ENCODE results near the gene IFI44.

The IFI44 gene

DNA sequence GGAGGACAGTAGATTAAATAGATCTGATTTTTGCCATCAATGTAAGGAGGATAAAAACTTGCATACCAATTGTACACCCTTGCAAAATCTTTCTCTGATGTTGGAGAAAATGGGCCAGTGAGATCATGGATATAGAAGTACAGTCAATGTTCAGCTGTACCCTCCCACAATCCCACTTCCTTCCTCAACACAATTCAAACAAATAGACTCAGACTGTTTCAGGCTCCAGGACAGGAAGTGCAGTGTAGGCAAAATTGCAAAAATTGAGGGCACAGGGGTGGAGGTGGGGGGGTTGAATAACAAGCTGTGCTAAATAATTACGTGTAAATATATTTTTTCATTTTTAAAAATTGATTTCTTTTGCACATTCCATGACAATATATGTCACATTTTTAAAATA is 3.9 kb upstream of the IFI44 start:
- no peak overlapping the region for H3K4me3 ChIP-seq (replicated peaks; ENCODE audit: low read depth, low read length)
- DNase-seq (ENCODE audit: extremely low read depth, low read depth) = no peak

DNA sequence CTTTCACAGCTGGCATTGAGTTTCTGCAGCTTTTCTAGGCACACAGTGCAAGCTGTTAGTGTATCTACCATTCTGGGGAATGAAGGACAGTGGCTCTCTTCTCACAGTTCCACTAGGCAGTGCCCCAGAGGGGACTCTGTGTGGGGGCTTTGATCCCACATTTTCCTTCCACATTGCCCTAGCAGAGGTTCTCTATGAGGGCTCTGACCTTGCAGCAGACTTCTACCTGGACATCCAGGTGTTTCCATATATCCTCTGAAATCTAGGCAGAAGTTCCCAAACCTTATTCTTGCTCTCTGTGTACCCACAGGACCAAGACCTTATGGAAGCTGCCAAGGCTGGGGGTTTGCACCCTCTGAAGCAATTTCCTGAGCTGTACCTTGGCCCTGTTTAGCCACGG is 2.4 kb upstream of the IFI44 start:
- TF ChIP-seq, protein P1, sequence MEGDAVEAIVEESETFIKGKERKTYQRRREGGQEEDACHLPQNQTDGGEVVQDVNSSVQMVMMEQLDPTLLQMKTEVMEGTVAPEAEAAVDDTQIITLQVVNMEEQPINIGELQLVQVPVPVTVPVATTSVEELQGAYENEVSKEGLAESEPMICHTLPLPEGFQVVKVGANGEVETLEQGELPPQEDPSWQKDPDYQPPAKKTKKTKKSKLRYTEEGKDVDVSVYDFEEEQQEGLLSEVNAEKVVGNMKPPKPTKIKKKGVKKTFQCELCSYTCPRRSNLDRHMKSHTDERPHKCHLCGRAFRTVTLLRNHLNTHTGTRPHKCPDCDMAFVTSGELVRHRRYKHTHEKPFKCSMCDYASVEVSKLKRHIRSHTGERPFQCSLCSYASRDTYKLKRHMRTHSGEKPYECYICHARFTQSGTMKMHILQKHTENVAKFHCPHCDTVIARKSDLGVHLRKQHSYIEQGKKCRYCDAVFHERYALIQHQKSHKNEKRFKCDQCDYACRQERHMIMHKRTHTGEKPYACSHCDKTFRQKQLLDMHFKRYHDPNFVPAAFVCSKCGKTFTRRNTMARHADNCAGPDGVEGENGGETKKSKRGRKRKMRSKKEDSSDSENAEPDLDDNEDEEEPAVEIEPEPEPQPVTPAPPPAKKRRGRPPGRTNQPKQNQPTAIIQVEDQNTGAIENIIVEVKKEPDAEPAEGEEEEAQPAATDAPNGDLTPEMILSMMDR (IDR thresholded peaks at IDR 0.05; ENCODE audit: low read depth, low read length, missing control alignments) = no peak
- H3K4me3 ChIP-seq (replicated peaks; ENCODE audit: low read depth, low read length) = no peak overlapping the region
- DNase-seq (ENCODE audit: extremely low read depth, low read depth) = no peak

More for the DNA sequence above, 3.9 kb upstream of the IFI44 start:
- TF ChIP-seq, protein P1 (IDR thresholded peaks at IDR 0.05; ENCODE audit: low read depth, low read length, missing control alignments) = no peak

DNA sequence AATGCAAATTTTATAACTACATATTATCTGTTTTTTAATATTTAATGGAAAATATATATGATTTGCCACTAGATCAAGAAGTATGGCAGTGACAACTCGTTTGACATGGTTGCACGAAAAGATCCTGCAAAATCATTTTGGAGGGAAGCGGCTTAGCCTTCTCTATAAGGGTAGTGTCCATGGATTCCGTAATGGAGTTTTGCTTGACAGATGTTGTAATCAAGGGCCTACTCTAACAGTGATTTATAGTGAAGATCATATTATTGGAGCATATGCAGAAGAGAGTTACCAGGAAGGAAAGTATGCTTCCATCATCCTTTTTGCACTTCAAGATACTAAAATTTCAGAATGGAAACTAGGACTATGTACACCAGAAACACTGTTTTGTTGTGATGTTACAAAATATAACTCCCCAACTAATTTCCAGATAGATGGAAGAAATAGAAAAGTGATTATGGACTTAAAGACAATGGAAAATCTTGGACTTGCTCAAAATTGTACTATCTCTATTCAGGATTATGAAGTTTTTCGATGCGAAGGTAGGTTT is 556 bp downstream of the IFI44 start:
- no peak for DNase-seq (ENCODE audit: extremely low read depth, low read depth)
- TF ChIP-seq, protein P1 (IDR thresholded peaks at IDR 0.05; ENCODE audit: low read depth, low read length, missing control alignments) = no peak
- peak overlapping the region; percentile 30 for H3K4me3 ChIP-seq (replicated peaks; ENCODE audit: low read depth, low read length)

DNA sequence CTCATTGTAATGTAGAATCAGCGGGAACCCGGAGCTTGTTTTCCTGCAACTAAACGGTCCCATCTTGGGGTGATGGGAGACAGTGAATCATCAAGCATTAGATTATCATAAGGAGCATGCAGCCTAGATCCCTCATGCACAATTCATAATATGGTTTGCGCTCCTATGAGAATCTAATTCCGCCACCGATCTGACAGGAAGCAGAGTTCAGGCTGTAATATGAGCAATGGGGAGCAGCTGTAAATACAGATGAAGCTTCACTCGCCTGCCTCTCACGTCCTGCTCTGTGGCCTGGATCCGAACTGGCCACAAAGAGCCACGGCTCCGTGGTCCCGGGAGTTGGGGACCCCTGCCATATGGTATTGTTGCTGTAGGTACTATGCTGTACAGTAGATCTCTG is 1.6 kb downstream of the IFI44 start:
- DNase-seq (ENCODE audit: extremely low read depth, low read depth) = no peak
- H3K4me3 ChIP-seq (replicated peaks; ENCODE audit: low read depth, low read length) = no peak overlapping the region; the same call in 1 of the 2 replicates
- TF ChIP-seq, protein P1 (IDR thresholded peaks at IDR 0.05; ENCODE audit: low read depth, low read length, missing control alignments) = no peak

DNA sequence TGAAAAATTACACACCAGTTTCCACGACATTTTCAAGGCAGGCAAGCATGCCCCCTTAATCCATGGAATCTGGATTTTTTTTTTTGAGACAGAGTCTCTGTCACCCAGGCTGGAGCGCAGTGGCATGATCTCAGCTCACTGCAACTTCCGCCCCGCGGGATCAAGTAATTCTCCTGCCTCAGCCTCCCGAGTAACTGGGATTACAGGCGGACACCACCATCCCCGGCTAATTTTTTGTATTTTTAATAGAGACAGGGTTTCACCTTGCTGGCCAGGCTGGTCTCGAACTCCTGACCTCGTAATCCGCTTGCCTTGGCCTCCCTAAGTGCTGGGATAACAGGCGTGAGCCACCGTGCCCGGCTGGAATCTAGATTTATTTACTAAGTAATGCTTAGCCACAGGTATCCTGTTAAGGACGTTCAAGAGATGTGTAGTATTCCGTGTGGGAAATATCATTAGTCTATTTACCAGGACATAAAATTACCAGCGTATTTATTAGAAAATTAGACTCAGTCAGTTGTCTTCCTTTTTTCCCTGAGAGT is 2.5 kb downstream of the IFI44 start:
- H3K4me3 ChIP-seq (replicated peaks; ENCODE audit: low read depth, low read length) = no peak overlapping the region
- TF ChIP-seq, protein P1 (IDR thresholded peaks at IDR 0.05; ENCODE audit: low read depth, low read length, missing control alignments) = no peak

DNA sequence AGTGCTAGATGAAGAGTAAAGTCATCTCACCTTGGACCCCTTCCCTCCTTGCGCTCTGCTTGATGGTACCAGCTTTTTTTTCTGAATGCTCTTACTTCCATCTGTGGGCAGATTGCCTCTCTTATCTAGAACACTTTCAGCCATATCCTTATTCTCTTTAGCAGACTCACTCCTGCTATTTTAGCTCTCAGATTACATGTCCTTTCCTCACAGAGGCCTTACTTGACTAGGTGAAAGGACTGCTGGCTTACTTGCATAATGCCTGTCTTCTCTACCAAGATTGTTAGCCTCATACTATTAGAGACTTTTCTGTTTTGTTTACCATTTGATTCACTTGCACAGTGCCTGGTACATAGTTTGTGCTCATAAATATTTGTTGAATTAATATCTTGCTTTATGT is 9.3 kb downstream of the IFI44 start:
- no peak for DNase-seq (ENCODE audit: extremely low read depth, low read depth)
- TF ChIP-seq, protein P1 (IDR thresholded peaks at IDR 0.05; ENCODE audit: low read depth, low read length, missing control alignments) = no peak
- H3K4me3 ChIP-seq (replicated peaks; ENCODE audit: low read depth, low read length) = no peak overlapping the region

More for the DNA sequence above, 2.5 kb downstream of the IFI44 start:
- DNase-seq (ENCODE audit: extremely low read depth, low read depth) = no peak

DNA sequence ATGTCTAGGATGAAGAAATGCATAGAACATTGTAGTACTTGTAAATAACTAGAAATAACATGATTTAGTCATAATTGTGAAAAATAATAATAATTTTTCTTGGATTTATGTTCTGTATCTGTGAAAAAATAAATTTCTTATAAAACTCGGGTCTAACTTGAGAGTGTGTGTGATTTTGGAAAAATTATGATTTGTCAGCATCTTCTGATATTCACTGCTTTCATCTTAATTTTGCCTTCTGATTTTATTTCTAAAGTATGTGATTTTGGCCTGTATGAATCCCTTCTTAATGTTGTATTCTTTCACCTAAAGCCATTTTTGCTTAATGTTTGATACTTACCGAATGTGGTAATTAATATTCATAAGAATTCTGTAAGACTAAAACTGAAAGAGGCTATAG is 14.3 kb downstream of the IFI44 start:
- DNase-seq (ENCODE audit: extremely low read depth, low read depth) = no peak
- TF ChIP-seq, protein P1 (IDR thresholded peaks at IDR 0.05; ENCODE audit: low read depth, low read length, missing control alignments) = no peak
- no peak overlapping the region for H3K4me3 ChIP-seq (replicated peaks; ENCODE audit: low read depth, low read length)
